ENCODE results near the gene SLC30A7.
"Not testable (repeated sequence)": the region's sequence is repeated elsewhere in the genome, so short reads cannot be mapped to it uniquely, and the experiment has no call there.

DNA sequence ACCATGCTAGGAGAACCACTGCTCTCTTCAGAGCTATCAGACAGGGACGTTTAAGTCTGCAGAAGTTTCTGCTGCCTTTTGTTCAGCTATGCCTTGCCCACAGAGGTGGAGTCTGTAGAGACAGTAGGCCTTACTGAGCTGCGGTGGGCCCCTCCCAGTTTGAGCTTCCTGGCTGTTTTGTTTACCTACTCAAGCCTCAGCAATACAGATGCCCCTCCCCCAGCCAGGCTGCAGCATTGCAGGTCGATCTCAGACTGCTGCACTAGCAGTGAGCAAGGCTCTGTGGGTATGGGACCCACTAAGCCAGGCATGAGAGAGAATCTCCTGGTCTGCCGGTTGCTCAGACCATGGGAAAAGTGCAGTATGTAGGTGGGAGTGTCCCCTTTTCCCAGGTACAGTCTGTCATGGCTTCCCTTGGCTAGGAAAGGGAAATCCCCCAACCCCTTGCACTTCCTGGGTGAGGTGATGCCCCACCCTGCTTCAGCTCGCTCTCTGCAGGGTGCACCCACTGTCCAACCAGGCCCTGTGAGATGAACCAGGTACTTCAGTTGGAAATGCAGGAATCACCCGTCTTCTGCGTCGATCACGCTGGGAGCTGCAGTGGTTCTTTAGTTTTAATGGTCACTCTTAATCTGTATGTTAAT lies 53.7 kb downstream of the SLC30A7 start:
- TF ChIP-seq NRF1 (IDR thresholded peaks at IDR 0.05; ENCODE audit: low read depth, low read length); TEAD4 (IDR thresholded peaks at IDR 0.05; ENCODE audit: borderline replicate concordance, insufficient read depth); POLR2AphosphoS5 (IDR thresholded peaks at IDR 0.05; ENCODE audit: low read depth, low read length); YY1 (IDR thresholded peaks at IDR 0.05; ENCODE audit: low read depth); EZH2phosphoT487 (IDR thresholded peaks at IDR 0.05; ENCODE audit: borderline replicate concordance, low read depth); SMC3 (IDR thresholded peaks at IDR 0.05; ENCODE audit: low read depth, low read length); EP300 (IDR thresholded peaks at IDR 0.05; ENCODE audit: borderline replicate concordance in 1 of 2, low read depth in 1 of 2, low read length in 1 of 2); CHD2 (IDR thresholded peaks at IDR 0.05; ENCODE audit: low read length, partially characterized antibody); RAD21 (IDR thresholded peaks at IDR 0.05; ENCODE audit: low read length); FOXJ3 (CRISPR knock-in tag; IDR thresholded peaks at IDR 0.05): not testable (repeated sequence)
- TF ChIP-seq, protein P1, sequence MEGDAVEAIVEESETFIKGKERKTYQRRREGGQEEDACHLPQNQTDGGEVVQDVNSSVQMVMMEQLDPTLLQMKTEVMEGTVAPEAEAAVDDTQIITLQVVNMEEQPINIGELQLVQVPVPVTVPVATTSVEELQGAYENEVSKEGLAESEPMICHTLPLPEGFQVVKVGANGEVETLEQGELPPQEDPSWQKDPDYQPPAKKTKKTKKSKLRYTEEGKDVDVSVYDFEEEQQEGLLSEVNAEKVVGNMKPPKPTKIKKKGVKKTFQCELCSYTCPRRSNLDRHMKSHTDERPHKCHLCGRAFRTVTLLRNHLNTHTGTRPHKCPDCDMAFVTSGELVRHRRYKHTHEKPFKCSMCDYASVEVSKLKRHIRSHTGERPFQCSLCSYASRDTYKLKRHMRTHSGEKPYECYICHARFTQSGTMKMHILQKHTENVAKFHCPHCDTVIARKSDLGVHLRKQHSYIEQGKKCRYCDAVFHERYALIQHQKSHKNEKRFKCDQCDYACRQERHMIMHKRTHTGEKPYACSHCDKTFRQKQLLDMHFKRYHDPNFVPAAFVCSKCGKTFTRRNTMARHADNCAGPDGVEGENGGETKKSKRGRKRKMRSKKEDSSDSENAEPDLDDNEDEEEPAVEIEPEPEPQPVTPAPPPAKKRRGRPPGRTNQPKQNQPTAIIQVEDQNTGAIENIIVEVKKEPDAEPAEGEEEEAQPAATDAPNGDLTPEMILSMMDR (IDR thresholded peaks at IDR 0.05), result not testable (repeated sequence)
- TF ChIP-seq, protein P2, sequence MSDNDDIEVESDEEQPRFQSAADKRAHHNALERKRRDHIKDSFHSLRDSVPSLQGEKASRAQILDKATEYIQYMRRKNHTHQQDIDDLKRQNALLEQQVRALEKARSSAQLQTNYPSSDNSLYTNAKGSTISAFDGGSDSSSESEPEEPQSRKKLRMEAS (IDR thresholded peaks at IDR 0.05; ENCODE audit: low read depth), result not testable (repeated sequence)
